Astrocyte (in vitro differentiated cells and primary cell): ENCODE results near the gene OXTR. TPM values are rescaled to one million over a fixed set of nuclear protein-coding genes. Genes with fewer than 3 reads are reported as not detected.

Experiments
- DNase-seq: peaks from one replicate; pipeline ENCODE4 v3.0.0-alpha.2; 2010; ENCODE audit warnings: low read depth
- FAIRE-seq: peaks from 2 replicates; lab custom pipeline; 2011; peaks lifted over from hg19 to GRCh38; lab: Jason Lieb, UNC
- H2AFZ ChIP-seq: 2 replicates; pipeline ENCODE4 v1.6.0; 2012; ENCODE audit warnings: low read depth, low read length, inconsistent platforms
- H3K27ac ChIP-seq: 2 replicates; pipeline ENCODE4 v1.5.1; 2011; ENCODE audit warnings: low read depth, low read length, inconsistent platforms
- H3K27me3 ChIP-seq: 2 replicates; pipeline ENCODE4 v1.6.0; 2011; ENCODE audit warnings: low read length, inconsistent platforms; ENCODE audit not compliant: insufficient read depth
- H3K36me3 ChIP-seq: 2 replicates; pipeline ENCODE4 v1.5.1; 2011; ENCODE audit warnings: low read length, inconsistent platforms; ENCODE audit not compliant: insufficient read depth
- H3K4me1 ChIP-seq: 2 replicates; pipeline ENCODE4 v1.5.1; 2011; ENCODE audit warnings: low read length, inconsistent platforms; ENCODE audit not compliant: insufficient read depth
- H3K4me2 ChIP-seq: 2 replicates; pipeline ENCODE4 v1.6.0; 2012; ENCODE audit warnings: low read length, inconsistent platforms
- H3K4me3 ChIP-seq: 2 replicates; pipeline ENCODE4 v1.5.1; 2011; ENCODE audit warnings: low read depth, mild to moderate bottlenecking, low read length, inconsistent platforms; ENCODE audit not compliant: insufficient read depth
- H3K79me2 ChIP-seq: 2 replicates; pipeline ENCODE4 v1.6.0; 2012; ENCODE audit warnings: mild to moderate bottlenecking, low read length, inconsistent platforms; ENCODE audit not compliant: insufficient read depth
- H3K9ac ChIP-seq: 2 replicates; pipeline ENCODE4 v1.6.0; 2012; ENCODE audit warnings: mild to moderate bottlenecking, low read length, inconsistent platforms
- H3K9me3 ChIP-seq: 2 replicates; pipeline ENCODE4 v1.5.1; 2012; ENCODE audit warnings: low read depth, mild to moderate bottlenecking, low read length, inconsistent platforms; ENCODE audit not compliant: insufficient read depth
- H4K20me1 ChIP-seq: 2 replicates; pipeline ENCODE4 v1.6.0; 2012; ENCODE audit warnings: low read length, inconsistent platforms; ENCODE audit not compliant: insufficient read depth
- H3K27ac Mint-ChIP-seq: one replicate; pipeline ENCODE4 v1.8.0; 2021; ENCODE audit warnings: mild to moderate bottlenecking, mixed read lengths; ENCODE audit not compliant: unreplicated experiment
- H3K27me3 Mint-ChIP-seq: one replicate; pipeline ENCODE4 v1.8.0; 2021; ENCODE audit warnings: low read depth, mixed read lengths; ENCODE audit not compliant: unreplicated experiment
- H3K36me3 Mint-ChIP-seq: one replicate; pipeline ENCODE4 v1.8.0; 2021; ENCODE audit warnings: low read depth, mixed read lengths; ENCODE audit not compliant: unreplicated experiment
- H3K4me1 Mint-ChIP-seq: one replicate; pipeline ENCODE4 v1.8.0; 2021; ENCODE audit warnings: low read depth, mixed read lengths; ENCODE audit not compliant: unreplicated experiment
- H3K4me3 Mint-ChIP-seq: one replicate; pipeline ENCODE4 v1.8.0; 2021; ENCODE audit warnings: mild to moderate bottlenecking, moderate library complexity, mixed read lengths; ENCODE audit not compliant: unreplicated experiment
- H3K9me3 Mint-ChIP-seq: one replicate; pipeline ENCODE4 v1.8.0; 2021; ENCODE audit warnings: mild to moderate bottlenecking, mixed read lengths; ENCODE audit not compliant: unreplicated experiment
- CTCF ChIP-seq: IDR thresholded peaks from 2 replicates; pipeline ENCODE4 v1.5.1; 2011; ENCODE audit warnings: low read depth, mild to moderate bottlenecking, inconsistent platforms, low read length, moderate library complexity; ENCODE audit not compliant: insufficient read depth
- EZH2 ChIP-seq: IDR thresholded peaks from 2 replicates; pipeline ENCODE4 v1.6.1; 2012; ENCODE audit warnings: mild to moderate bottlenecking, low read length, inconsistent platforms; ENCODE audit not compliant: insufficient read depth
- total RNA-seq: library from RNA; stranded (reverse); gene quantifications from 2 replicates; pipeline ENCODE4 v1.2.1, GENCODE V29; 2021

Gene OXTR
- total RNA-seq, 1 donor from 2014 or later, result 3.0 TPM

DNA sequence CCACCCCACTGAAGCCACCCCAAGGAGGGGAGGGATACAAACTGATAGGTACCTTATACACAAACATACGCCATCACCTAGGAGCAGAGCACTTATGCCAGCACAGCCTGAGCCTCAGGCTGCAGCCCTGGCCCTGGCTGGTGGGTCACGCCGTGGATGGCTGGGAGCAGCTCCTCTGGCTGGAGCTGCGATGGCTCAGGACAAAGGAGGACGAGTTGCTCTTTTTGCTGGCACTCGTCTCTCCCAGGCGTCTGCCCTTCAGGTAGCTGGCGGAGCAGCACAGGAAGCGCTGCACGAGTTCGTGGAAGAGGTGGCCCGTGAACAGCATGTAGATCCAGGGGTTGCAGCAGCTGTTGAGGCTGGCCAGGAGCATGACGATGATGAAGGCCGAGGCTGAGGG is 16.6 kb downstream of the OXTR start:
- H3K9me3 Mint-ChIP-seq, result peaks cover under 1% of the 10 kb centered on the region
- H3K4me1 Mint-ChIP-seq, result no peaks in the 10 kb centered on the region
- DNase-seq (no peak), FAIRE-seq (no peak)
- H3K36me3 Mint-ChIP-seq, result peaks cover 3% of the 10 kb centered on the region
- H3K79me2 ChIP-seq, result peaks cover 9% of the 10 kb centered on the region
- H4K20me1 ChIP-seq, result peaks cover 32% of the 10 kb centered on the region
- peaks cover 10% of the 10 kb centered on the region for H3K27me3 Mint-ChIP-seq
- H3K4me2 ChIP-seq, result no peak overlapping the region
- peaks cover 5% of the 10 kb centered on the region for H3K4me1 ChIP-seq
- H3K9ac ChIP-seq, result no peak overlapping the region
- H2AFZ ChIP-seq, result no peak overlapping the region
- H3K27ac ChIP-seq, result no peak overlapping the region
- TF ChIP-seq EZH2 (no peak), CTCF (no peak)
- H3K27me3 ChIP-seq, result no peaks in the 10 kb centered on the region
- no peak overlapping the region for H3K27ac Mint-ChIP-seq
- H3K4me3 ChIP-seq, result no peak overlapping the region
- H3K9me3 ChIP-seq, result no peaks in the 10 kb centered on the region
- peaks cover 40% of the 10 kb centered on the region for H3K36me3 ChIP-seq
- no peak overlapping the region for H3K4me3 Mint-ChIP-seq

DNA sequence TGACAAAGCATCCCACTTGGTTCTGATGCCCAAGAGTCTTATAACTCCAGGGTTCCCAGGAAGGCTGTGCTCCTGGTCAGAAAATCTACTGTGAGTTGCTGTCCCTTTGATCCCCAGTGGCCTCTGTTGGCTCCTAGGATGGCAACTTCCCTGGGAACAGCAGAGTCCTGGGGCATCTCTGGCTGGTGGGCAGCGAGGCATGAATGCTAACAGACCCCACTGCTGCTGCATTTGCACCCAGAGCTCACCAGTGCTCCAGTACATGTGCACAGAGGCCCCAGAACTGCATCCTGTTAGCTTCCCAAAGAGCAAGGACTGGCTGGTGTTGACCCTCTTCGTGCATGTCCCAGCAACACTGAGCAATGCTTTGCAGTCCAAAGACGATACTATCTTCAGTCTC is 20.1 kb downstream of the OXTR start:
- no peak for TF ChIP-seq EZH2
- no peak for TF ChIP-seq CTCF
- no peak overlapping the region for H3K9ac ChIP-seq
- H3K27me3 Mint-ChIP-seq, result peaks cover 27% of the 10 kb centered on the region
- no peak overlapping the region for H3K27ac Mint-ChIP-seq
- H3K27ac ChIP-seq, result no peak overlapping the region
- H3K4me3 ChIP-seq, result no peak overlapping the region
- no peaks in the 10 kb centered on the region for H3K4me1 Mint-ChIP-seq
- no peak overlapping the region for H3K4me3 Mint-ChIP-seq
- no peak for FAIRE-seq
- no peak overlapping the region for H3K4me2 ChIP-seq
- peaks cover 3% of the 10 kb centered on the region for H3K36me3 Mint-ChIP-seq
- no peaks in the 10 kb centered on the region for H3K4me1 ChIP-seq
- peaks cover 2% of the 10 kb centered on the region for H3K9me3 Mint-ChIP-seq
- H3K9me3 ChIP-seq, result no peaks in the 10 kb centered on the region
- H3K27me3 ChIP-seq, result no peaks in the 10 kb centered on the region
- H3K36me3 ChIP-seq, result peaks cover 37% of the 10 kb centered on the region
- no peak overlapping the region for H2AFZ ChIP-seq
- H4K20me1 ChIP-seq, result peaks cover 17% of the 10 kb centered on the region
- H3K79me2 ChIP-seq, result no peaks in the 10 kb centered on the region
- no peak for DNase-seq

GRCh38 chr3:8746780-8747345 is 22.6 kb downstream of the OXTR start:
- H3K36me3 ChIP-seq, result peaks cover 21% of the 10 kb centered on the region
- H3K9ac ChIP-seq, result no peak overlapping the region
- H3K27me3 Mint-ChIP-seq, result peaks cover 24% of the 10 kb centered on the region
- H3K9me3 ChIP-seq, result no peaks in the 10 kb centered on the region
- no peak overlapping the region for H2AFZ ChIP-seq
- H3K4me1 ChIP-seq, result peaks cover 15% of the 10 kb centered on the region
- FAIRE-seq, result no peak
- H3K4me2 ChIP-seq, result no peak overlapping the region
- H3K27ac Mint-ChIP-seq, result no peak overlapping the region
- H3K36me3 Mint-ChIP-seq, result no peaks in the 10 kb centered on the region
- H3K4me1 Mint-ChIP-seq, result peaks cover 12% of the 10 kb centered on the region
- no peak for TF ChIP-seq CTCF
- TF ChIP-seq EZH2, result no peak
- no peak overlapping the region for H3K4me3 Mint-ChIP-seq
- DNase-seq, result no peak
- H3K27me3 ChIP-seq, result no peaks in the 10 kb centered on the region
- no peaks in the 10 kb centered on the region for H4K20me1 ChIP-seq
- H3K27ac ChIP-seq, result no peak overlapping the region
- H3K79me2 ChIP-seq, result no peaks in the 10 kb centered on the region
- H3K4me3 ChIP-seq, result no peak overlapping the region
- peaks cover 2% of the 10 kb centered on the region for H3K9me3 Mint-ChIP-seq
